ENCODE data around the gene P2RX1. TPM values are rescaled to one million over a fixed set of nuclear protein-coding genes. Genes with fewer than 3 reads are reported as not detected.

The P2RX1 gene
- polyA plus RNA-seq, 1 donor: 97.1 TPM

- H3K4me3 ChIP-seq (ENCODE audit: low read length): no peak overlapping the region
- peaks cover 12% of the 10 kb centered on the region for H3K36me3 ChIP-seq (ENCODE audit: control insufficient read depth, insufficient read depth, low read length)
- DNase-seq: peak; percentile 78 to 90
- no peaks in the 10 kb centered on the region for H3K9me3 ChIP-seq (ENCODE audit: control insufficient read depth, low read depth, low read length)
- WGBS (ENCODE audit: insufficient coverage, low lambda C conversion rate): 50% methylated on average over 1 of the region's 2 CpGs
- peak overlapping the region; percentile 88 for H3K27ac ChIP-seq (ENCODE audit: low read length)
- no peaks in the 10 kb centered on the region for H3K27me3 ChIP-seq (ENCODE audit: control insufficient read depth, insufficient read depth, low read length)
- peaks cover 26% of the 10 kb centered on the region for H3K4me1 ChIP-seq (ENCODE audit: control insufficient read depth, insufficient read depth, low read length)
Measured at GRCh38 chr17:3894911-3895343, 21.3 kb downstream of the P2RX1 start.

DNA sequence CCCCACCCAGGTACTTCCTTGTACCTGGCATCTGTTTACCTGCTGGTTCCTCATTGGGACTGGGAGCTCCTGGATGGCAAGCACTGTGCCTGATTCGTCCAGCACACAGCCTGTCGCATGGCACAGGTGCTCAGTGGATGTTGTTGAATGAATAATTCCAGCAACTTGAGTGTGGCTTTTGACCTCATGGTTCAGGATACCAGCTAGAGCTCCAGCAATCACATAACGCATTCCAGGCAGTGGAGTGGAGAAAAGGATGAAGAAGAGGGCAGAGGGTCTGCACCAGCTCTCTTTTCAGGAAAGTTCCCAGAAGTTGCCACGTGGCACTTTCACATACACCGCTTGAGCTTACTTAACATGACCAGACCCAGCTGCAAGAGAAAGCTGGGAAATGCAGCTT lies 22.1 kb downstream of the P2RX1 start:
- H3K36me3 ChIP-seq (ENCODE audit: control insufficient read depth, insufficient read depth, low read length): peaks cover 12% of the 10 kb centered on the region
- no peaks in the 10 kb centered on the region for H3K9me3 ChIP-seq (ENCODE audit: control insufficient read depth, low read depth, low read length)
- no peak for DNase-seq
- H3K4me3 ChIP-seq (ENCODE audit: low read length): no peak overlapping the region
- peak overlapping the region; percentile 88 for H3K27ac ChIP-seq (ENCODE audit: low read length)
- no peaks in the 10 kb centered on the region for H3K27me3 ChIP-seq (ENCODE audit: control insufficient read depth, insufficient read depth, low read length)
- peaks cover 26% of the 10 kb centered on the region for H3K4me1 ChIP-seq (ENCODE audit: control insufficient read depth, insufficient read depth, low read length)
- no CpG with 5 or more reads among the region's 5 CpGs for WGBS (ENCODE audit: insufficient coverage, low lambda C conversion rate)

GRCh38 chr17:3893720-3894116 lies 22.5 kb downstream of the P2RX1 start:
- H3K9me3 ChIP-seq (ENCODE audit: control insufficient read depth, low read depth, low read length): no peaks in the 10 kb centered on the region
- H3K27ac ChIP-seq (ENCODE audit: low read length): peak overlapping the region; percentile 88
- no peak for DNase-seq
- no peaks in the 10 kb centered on the region for H3K27me3 ChIP-seq (ENCODE audit: control insufficient read depth, insufficient read depth, low read length)
- 82% methylated on average over 2 of the region's 7 CpGs for WGBS (ENCODE audit: insufficient coverage, low lambda C conversion rate)
- H3K36me3 ChIP-seq (ENCODE audit: control insufficient read depth, insufficient read depth, low read length): peaks cover 10% of the 10 kb centered on the region
- peaks cover 30% of the 10 kb centered on the region for H3K4me1 ChIP-seq (ENCODE audit: control insufficient read depth, insufficient read depth, low read length)
- peak overlapping the region; percentile 50 for H3K4me3 ChIP-seq (ENCODE audit: low read length)

DNA sequence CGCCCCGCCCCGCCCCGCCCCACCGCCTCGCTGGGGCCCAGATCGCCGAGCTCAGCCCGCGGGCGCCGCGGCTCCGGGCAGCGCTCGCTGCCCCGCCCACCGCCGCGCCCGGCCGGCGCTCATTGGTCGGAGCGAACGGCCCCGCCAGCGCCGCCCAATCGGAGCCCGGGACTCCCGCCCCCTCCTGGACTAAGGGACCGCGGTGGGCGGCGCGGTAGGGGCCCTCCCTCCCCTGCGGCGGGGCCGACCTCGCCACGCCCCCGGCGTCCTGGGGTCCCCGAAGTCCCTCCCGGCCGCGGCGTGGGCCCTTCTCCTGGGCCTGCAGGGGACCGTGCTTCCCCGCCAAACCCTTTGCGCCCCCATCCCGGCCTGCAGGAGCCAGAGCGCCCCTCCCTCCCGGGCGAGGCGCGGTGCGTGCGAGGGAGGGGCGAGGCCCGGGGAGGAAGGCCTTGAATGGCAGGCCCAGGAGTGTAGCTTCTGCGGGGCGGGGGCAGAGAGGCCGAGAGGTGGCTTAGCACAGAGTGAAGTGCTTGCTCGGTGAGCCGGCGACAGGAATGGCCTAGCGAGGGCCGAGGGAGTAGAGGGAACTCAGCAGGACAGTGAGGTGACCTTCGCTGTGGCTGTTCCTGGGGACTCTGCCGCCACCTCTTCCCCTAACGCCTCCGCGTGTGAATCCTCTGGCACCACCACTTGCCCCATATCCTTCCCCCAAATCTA lies 23.1 kb downstream of the P2RX1 start, which contains the start of gene CAMKK1:
CAMKK1 (minus strand) TSS at position 51 of the 717 bp plus-strand sequence. CDS start 7,366 bp downstream, outside the sequence.
- no CpG with 5 or more reads among the region's 75 CpGs for WGBS (ENCODE audit: insufficient coverage, low lambda C conversion rate)
- no peaks in the 10 kb centered on the region for H3K27me3 ChIP-seq (ENCODE audit: control insufficient read depth, insufficient read depth, low read length)
- H3K4me1 ChIP-seq (ENCODE audit: control insufficient read depth, insufficient read depth, low read length): peaks cover 34% of the 10 kb centered on the region
- H3K36me3 ChIP-seq (ENCODE audit: control insufficient read depth, insufficient read depth, low read length): peaks cover 7% of the 10 kb centered on the region
- peak within 1 kb of the TSS; percentile 50 for H3K4me3 ChIP-seq (ENCODE audit: low read length)
- peak; percentile 88 to 96 for DNase-seq
- H3K27ac ChIP-seq (ENCODE audit: low read length): peak within 1 kb of the TSS; percentile 88
- H3K9me3 ChIP-seq (ENCODE audit: control insufficient read depth, low read depth, low read length): no peaks in the 10 kb centered on the region

- Histone ChIP-seq H3K27ac (ENCODE audit: low read length) (peak overlapping the region; percentile 18), H3K9me3 (ENCODE audit: control insufficient read depth, low read depth, low read length) (no peaks in the 10 kb centered on the region), H3K4me3 (ENCODE audit: low read length) (peak overlapping the region; percentile 45), H3K27me3 (ENCODE audit: control insufficient read depth, insufficient read depth, low read length) (no peaks in the 10 kb centered on the region), H3K4me1 (ENCODE audit: control insufficient read depth, insufficient read depth, low read length) (peaks cover 39% of the 10 kb centered on the region), H3K36me3 (ENCODE audit: control insufficient read depth, insufficient read depth, low read length) (peaks cover 1% of the 10 kb centered on the region)
- peak; percentile 74 to 83 for DNase-seq
- no CpG with 5 or more reads among the region's 96 CpGs for WGBS (ENCODE audit: insufficient coverage, low lambda C conversion rate)
Measured at GRCh38 chr17:3892095-3892998, 23.9 kb downstream of the P2RX1 start.

DNA sequence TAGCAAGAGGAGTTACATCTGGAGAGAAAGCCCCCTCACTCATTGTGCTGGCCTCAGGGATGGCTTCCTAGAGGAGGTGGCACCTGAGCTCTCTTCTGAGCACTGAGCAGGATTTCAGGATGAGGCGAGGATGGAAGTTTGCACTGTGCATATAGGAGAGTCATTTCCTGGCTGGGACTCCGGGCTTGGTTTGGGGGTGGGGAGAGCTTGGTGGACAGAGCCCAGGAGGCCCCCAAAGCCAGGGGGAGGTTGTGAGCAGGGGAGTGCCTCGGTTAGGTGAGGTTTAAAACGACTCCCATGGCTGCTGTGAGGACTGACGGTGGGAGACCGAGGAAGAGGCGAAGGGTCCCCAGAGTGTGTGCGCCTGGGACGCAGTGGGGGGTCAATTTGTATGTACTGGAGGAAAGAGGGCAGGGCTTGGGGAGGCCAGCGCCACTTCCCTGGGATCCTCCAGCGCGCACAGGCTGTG lies 24.6 kb downstream of the P2RX1 start:
- no peak for DNase-seq
- no CpG with 5 or more reads among the region's 12 CpGs for WGBS (ENCODE audit: insufficient coverage, low lambda C conversion rate)
- no peaks in the 10 kb centered on the region for H3K36me3 ChIP-seq (ENCODE audit: control insufficient read depth, insufficient read depth, low read length)
- peak overlapping the region; percentile 45 for H3K4me3 ChIP-seq (ENCODE audit: low read length)
- no peaks in the 10 kb centered on the region for H3K9me3 ChIP-seq (ENCODE audit: control insufficient read depth, low read depth, low read length)
- H3K27ac ChIP-seq (ENCODE audit: low read length): no peak overlapping the region
- H3K27me3 ChIP-seq (ENCODE audit: control insufficient read depth, insufficient read depth, low read length): no peaks in the 10 kb centered on the region
- peaks cover 39% of the 10 kb centered on the region for H3K4me1 ChIP-seq (ENCODE audit: control insufficient read depth, insufficient read depth, low read length)

- WGBS (ENCODE audit: insufficient coverage, low lambda C conversion rate): no CpG with 5 or more reads among the region's 4 CpGs
- no peaks in the 10 kb centered on the region for H3K9me3 ChIP-seq (ENCODE audit: control insufficient read depth, low read depth, low read length)
- no peak overlapping the region for H3K27ac ChIP-seq (ENCODE audit: low read length)
- no peak overlapping the region for H3K4me3 ChIP-seq (ENCODE audit: low read length)
- H3K4me1 ChIP-seq (ENCODE audit: control insufficient read depth, insufficient read depth, low read length): peaks cover 39% of the 10 kb centered on the region
- no peak for DNase-seq
- no peaks in the 10 kb centered on the region for H3K27me3 ChIP-seq (ENCODE audit: control insufficient read depth, insufficient read depth, low read length)
- H3K36me3 ChIP-seq (ENCODE audit: control insufficient read depth, insufficient read depth, low read length): no peaks in the 10 kb centered on the region
Measured at GRCh38 chr17:3890878-3891219, 25.4 kb downstream of the P2RX1 start.

DNA sequence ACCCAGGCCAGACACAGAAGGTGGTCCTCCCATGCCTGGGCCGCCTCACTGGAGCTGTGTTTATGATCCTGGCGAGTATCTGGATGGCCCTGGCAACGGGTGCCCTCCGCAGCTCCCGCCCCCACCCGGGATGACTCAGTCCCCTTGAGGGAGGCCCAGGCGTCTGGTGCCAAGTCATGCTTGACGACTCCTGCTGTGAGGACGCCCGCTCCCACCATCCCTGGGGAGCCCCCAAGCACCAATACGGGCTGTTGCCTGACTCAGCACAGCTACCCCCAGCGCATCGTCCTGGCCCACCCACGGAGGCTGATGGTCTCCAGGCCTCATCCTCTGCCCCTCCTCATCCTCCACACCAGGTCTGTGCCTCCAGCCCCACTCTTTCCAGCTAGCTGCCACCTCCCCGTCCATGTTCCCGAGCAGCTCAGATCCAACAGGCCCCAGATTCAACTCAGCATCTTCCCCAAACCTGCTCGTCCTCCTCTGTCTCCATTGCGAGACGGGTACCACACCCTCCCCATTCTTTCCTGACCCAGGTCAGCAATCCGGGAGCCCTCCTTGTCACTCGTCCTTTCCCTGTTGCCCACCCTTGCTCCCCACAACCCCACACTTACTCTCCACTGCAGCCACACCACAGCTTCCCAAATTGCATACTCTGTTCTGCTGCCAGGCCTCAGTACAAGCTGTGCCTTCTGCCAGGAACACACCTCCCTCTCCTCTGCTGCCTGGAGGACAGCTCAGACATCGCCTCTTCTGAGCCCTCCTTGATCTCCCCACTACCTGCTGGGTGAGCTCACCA lies 26.0 kb downstream of the P2RX1 start:
- Histone ChIP-seq H3K27ac (ENCODE audit: low read length) (no peak overlapping the region), H3K4me1 (ENCODE audit: control insufficient read depth, insufficient read depth, low read length) (peaks cover 37% of the 10 kb centered on the region)

GRCh38 chr17:3889325-3890012 lies 26.8 kb downstream of the P2RX1 start:
- no CpG with 5 or more reads among the region's 17 CpGs for WGBS (ENCODE audit: insufficient coverage, low lambda C conversion rate)
- Histone ChIP-seq H3K4me3 (ENCODE audit: low read length) (no peak overlapping the region), H3K27ac (ENCODE audit: low read length) (no peak overlapping the region), H3K4me1 (ENCODE audit: control insufficient read depth, insufficient read depth, low read length) (peaks cover 29% of the 10 kb centered on the region), H3K36me3 (ENCODE audit: control insufficient read depth, insufficient read depth, low read length) (peaks cover 10% of the 10 kb centered on the region), H3K9me3 (ENCODE audit: control insufficient read depth, low read depth, low read length) (no peaks in the 10 kb centered on the region), H3K27me3 (ENCODE audit: control insufficient read depth, insufficient read depth, low read length) (no peaks in the 10 kb centered on the region)
- DNase-seq: no peak

More for the DNA sequence above, 26.0 kb downstream of the P2RX1 start:
- no peak for DNase-seq
- peaks cover 2% of the 10 kb centered on the region for H3K36me3 ChIP-seq (ENCODE audit: control insufficient read depth, insufficient read depth, low read length)
- H3K27me3 ChIP-seq (ENCODE audit: control insufficient read depth, insufficient read depth, low read length): no peaks in the 10 kb centered on the region
- no peak overlapping the region for H3K4me3 ChIP-seq (ENCODE audit: low read length)
- no peaks in the 10 kb centered on the region for H3K9me3 ChIP-seq (ENCODE audit: control insufficient read depth, low read depth, low read length)
- WGBS (ENCODE audit: insufficient coverage, low lambda C conversion rate): 92% methylated on average over 2 of the region's 22 CpGs

All from large intestine (tissue), 3 donors.